Measurements from ENCODE around the gene BEND7. TPM values are rescaled to one million over a fixed set of nuclear protein-coding genes. Genes with fewer than 3 reads are reported as not detected.

The BEND7 gene
- total RNA-seq, 1 experiment from 2014 or later = 12.8 TPM

- no peak for TF ChIP-seq ZSCAN18 (CRISPR knock-in tag; IDR thresholded peaks at IDR 0.05)
- TF ChIP-seq ZNF232 (CRISPR knock-in tag; IDR thresholded peaks at IDR 0.05) = no peak
Measured at GRCh38 chr10:13496931-13497330, 31.9 kb downstream of the BEND7 start (continued).

GRCh38 chr10:13496164-13496563 lies 32.6 kb downstream of the BEND7 start:
- POLR2A ChIA-PET = no interaction called here

More at GRCh38 chr10:13496164-13496563, 32.6 kb downstream of the BEND7 start:
- Mint-ChIP-seq H3K4me1 (no peaks in the 10 kb centered on the region), H3K9me3 (no peaks in the 10 kb centered on the region), H3K36me3 (no peaks in the 10 kb centered on the region), H3K27me3 (ENCODE audit: low read depth) (no peaks in the 10 kb centered on the region), H3K4me3 (no peak overlapping the region), H3K27ac (no peak overlapping the region)
- ATAC-seq = no peak
- TF ChIP-seq ZBTB21 (CRISPR knock-in tag; IDR thresholded peaks at IDR 0.05; ENCODE audit: borderline replicate concordance) (no peak), ZNF425 (CRISPR knock-in tag; conservative IDR thresholded peaks at IDR 0.05) (no peak), KAT7 (CRISPR knock-in tag; IDR thresholded peaks at IDR 0.05; ENCODE audit: borderline replicate concordance) (no peak), ZBTB43 (CRISPR knock-in tag; IDR thresholded peaks at IDR 0.05) (no peak), NFE2L1 (CRISPR knock-in tag; IDR thresholded peaks at IDR 0.05) (no peak), ETV6 (CRISPR knock-in tag; IDR thresholded peaks at IDR 0.05) (no peak), ZNF512 (CRISPR knock-in tag; IDR thresholded peaks at IDR 0.05; ENCODE audit: borderline replicate concordance) (no peak), CDX4 (CRISPR knock-in tag; IDR thresholded peaks at IDR 0.05; ENCODE audit: borderline replicate concordance) (no peak), FOXK1 (CRISPR knock-in tag; IDR thresholded peaks at IDR 0.05) (no peak), ZNF138 (CRISPR knock-in tag; conservative IDR thresholded peaks at IDR 0.05) (no peak), HMGXB4 (CRISPR knock-in tag; IDR thresholded peaks at IDR 0.05) (no peak), AFF4 (CRISPR knock-in tag; IDR thresholded peaks at IDR 0.05; ENCODE audit: borderline replicate concordance) (no peak), ZNF263 (CRISPR knock-in tag; IDR thresholded peaks at IDR 0.05; ENCODE audit: low read depth) (no peak)
- no peak for DNase-seq (ENCODE audit: low spot score)
- CTCF ChIA-PET = interaction anchor here (1.3 to 1.8 kb wide), 2 partner anchors 56 to 124 kb away, joined by 4 to 7 read pairs; no protein-coding TSS in a partner anchor

All from WTC11 (cell line).